Posterior vena cava (tissue), 2 donors: ENCODE data around the gene OXER1. TPM values are rescaled to one million over a fixed set of nuclear protein-coding genes. Genes with fewer than 3 reads are reported as not detected.

Experiments used
- DNase-seq: peaks from one replicate; pipeline ENCODE4 v3.0.0-alpha.2; 2020; ENCODE audit warnings: low spot score
- intact Hi-C, 2 donors: fragments of 100-400 bp; cut with DNase I; formaldehyde crosslinking; loops; one replicate each; pipeline versions ENCODE4 v1.14.1 to v1.14.2; 2022 to 2023
- total RNA-seq, 2 donors: library from RNA; stranded (reverse); fragmentation: NEBNext Ultra II Directional; extraction: Animal tissue kit (Norgen Biotek cat#: 25700); gene quantifications; one replicate each; pipeline ENCODE4 v1.2.1, GENCODE V29; 2021
- donor health status: DM: yes; HTN: yes; CAD: no.
- donor health status: DM: yes; HTN: yes; CAD: no.

The OXER1 gene
- total RNA-seq, 2 donors from 2014 or later = 1.00 to 2.2 TPM

DNA sequence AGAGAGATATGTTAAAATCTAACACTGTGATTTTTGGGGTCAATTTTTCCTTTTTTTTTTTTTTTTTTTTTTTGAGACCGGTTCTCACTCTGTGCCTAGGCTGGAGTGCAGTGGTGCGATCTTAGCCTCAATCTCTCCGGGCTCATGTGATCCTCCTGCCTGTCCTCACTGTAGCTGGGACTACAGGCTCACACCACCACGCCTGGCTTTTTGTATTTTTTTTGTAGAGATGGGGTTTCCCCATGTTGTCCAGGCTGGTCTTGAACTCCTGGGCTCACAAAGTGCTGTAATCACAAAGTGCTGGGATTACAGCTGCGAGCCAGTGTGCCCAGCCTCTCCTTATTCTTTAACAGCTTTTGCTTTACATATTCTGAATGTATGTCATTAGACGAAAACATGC is 31.3 kb upstream of the OXER1 start:
- DNase-seq = no peak
- intact Hi-C loops = loop anchor here in 1 of 2 donors (10.0 kb wide), 1 partner anchor 70 kb away; no protein-coding TSS in a partner anchor

GRCh38 chr2:42794271-42795046 is 30.5 kb upstream of the OXER1 start:
- intact Hi-C loops = loop anchor here in 1 of 2 donors (10.0 kb wide), 1 partner anchor 70 kb away; no protein-coding TSS in a partner anchor
- DNase-seq = no peak

DNA sequence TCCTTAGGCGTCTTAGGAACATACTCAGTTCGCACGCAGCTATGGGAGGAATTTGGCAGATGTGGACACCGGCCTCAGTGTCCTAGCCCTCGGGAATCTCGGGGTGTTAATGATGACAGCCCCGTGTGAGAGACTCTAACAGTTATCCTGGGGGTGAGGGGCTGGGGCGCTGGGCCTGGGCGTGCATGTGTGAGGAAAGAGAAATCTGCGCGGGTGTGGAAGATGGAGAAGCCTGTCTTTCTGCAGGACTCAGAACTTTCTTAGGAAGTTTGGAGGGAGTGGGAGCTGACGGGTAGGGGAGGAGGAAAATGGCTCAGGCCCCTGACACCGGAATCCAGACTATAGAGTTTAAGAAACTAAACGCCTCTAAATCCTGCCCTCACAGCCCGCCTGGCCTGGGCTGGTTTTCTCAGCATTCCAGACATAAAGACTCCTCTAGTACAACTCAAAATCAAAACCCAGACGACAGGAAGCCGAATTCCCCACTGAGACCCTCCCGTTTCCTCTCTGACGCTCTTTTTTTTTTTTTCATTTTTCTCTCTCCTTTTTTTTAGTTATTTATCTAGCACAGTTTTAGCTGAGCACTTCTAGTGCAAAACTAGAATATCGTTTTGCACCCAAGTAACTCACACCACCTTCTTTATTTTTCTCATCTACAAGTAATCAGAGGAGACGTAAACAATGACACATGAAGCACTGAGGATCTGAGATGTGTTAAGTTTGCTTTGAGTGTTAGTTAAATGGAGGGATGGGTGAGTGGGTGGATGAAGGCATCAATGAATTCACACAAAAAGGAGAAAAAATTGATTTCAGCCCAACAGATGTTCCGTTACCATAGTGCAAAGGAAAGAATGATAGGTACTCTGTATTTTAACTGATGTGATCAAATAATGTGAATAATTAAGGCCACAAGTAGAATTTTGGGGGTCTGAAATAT is 29.7 kb upstream of the OXER1 start:
- intact Hi-C loops = loop anchor here in 1 of 2 donors (10.0 kb wide), 1 partner anchor 69 kb away; no protein-coding TSS in a partner anchor
- no peak for DNase-seq

- intact Hi-C loops = loop anchor here in 1 of 2 donors (10.0 kb wide), 1 partner anchor 68 kb away; no protein-coding TSS in a partner anchor
- peak; percentile 88 for DNase-seq
Measured at GRCh38 chr2:42792583-42793333, 28.8 kb upstream of the OXER1 start, which contains the start of gene HAAO. TSS of gene HAAO (minus strand) at chr2:42792583. CDS start at chr2:42792536, 47 bp downstream.

- DNase-seq = no peak
- intact Hi-C loops = loop anchor here in 1 of 2 donors (10.0 kb wide), 1 partner anchor 67 kb away; no protein-coding TSS in a partner anchor
Measured at GRCh38 chr2:42792087-42792582, 28.2 kb upstream of the OXER1 start.

GRCh38 chr2:42791606-42792005 is 27.7 kb upstream of the OXER1 start:
- no peak for DNase-seq

DNA sequence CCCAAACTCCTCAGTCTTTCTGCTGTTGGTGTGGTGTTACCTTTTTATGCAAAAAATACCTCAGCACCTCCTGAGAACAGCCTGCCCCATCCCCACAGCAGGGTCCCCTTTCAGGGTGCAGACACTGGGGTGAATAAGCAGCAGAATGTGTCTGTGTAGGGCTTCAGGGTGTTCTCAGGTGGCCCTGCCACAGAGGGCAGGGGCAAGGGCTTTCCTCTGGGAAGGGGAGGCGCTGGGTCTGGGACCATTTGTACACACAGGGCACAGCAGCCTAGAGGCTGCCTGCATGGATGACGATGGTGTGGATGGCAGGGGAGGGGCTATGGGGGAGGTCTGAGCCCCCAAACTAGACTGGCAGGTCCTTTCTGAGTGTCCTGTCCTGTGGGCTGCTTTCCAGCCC is 25.8 kb upstream of the OXER1 start:
- DNase-seq = no peak
- intact Hi-C loops = loop anchor here in 1 of 2 donors (10.0 kb wide), 1 partner anchor 65 kb away; no protein-coding TSS in a partner anchor

More at GRCh38 chr2:42791606-42792005, 27.7 kb upstream of the OXER1 start:
- intact Hi-C loops = loop anchor here in 1 of 2 donors (10.0 kb wide), 1 partner anchor 67 kb away; no protein-coding TSS in a partner anchor

GRCh38 chr2:42788882-42789281 is 24.9 kb upstream of the OXER1 start:
- no peak for DNase-seq
- intact Hi-C loops = no loop called here

DNA sequence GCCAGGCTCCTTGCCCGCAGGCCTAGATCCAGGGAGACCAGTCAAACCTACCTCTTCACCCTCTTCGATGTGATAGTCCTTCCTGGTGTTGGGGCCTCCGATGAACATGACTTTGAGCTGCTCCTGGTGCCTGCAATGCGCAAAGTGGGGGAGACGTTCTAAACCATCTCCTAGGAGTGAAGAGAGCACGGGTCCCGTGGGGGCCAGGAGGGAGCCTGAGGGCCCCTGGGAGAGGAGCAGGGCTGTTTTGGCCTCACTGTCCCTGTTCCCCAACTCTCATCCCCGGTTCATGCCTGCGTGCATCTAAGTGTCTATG is 24.5 kb upstream of the OXER1 start:
- DNase-seq = no peak
- intact Hi-C loops = no loop called here

DNA sequence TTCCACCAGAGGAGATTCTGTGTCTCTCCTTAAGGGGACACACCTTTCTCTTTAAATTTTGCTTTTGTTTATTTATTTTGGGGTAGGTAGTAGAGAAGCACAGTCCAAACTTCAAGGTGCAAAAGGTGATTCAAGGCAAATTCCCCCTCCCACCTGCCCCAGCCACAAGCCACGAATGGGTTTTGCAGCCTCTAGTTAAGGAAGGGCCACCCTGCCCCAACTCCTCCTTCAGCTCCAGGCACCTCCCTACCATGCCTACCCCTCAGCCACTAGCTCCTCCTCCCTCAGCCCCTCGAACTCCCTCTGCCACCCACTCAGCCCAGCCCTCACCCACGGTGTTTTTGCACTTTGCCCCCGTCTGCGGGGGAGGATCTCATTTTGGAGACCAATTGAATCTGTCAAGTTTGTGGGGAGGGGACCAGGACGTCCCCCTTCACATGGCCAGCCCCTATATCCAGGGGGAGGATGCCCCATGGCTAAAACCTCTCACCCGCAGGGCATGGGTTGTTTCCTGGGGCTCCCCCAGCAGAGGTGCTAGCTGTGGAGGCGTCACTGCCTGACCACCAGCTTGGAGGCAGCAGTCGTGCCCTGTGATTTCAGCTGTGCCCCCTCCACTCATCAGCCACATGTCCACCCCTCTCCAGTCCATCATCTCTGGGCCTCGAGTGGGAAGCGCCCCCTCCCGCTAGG is 24.0 kb upstream of the OXER1 start:
- intact Hi-C loops = no loop called here
- DNase-seq = no peak

GRCh38 chr2:42787424-42787787 is 23.5 kb upstream of the OXER1 start:
- intact Hi-C loops = no loop called here

GRCh38 chr2:42786561-42787345 is 22.8 kb upstream of the OXER1 start:
- no peak for DNase-seq
- intact Hi-C loops = no loop called here

More at GRCh38 chr2:42787424-42787787, 23.5 kb upstream of the OXER1 start:
- no peak for DNase-seq

DNA sequence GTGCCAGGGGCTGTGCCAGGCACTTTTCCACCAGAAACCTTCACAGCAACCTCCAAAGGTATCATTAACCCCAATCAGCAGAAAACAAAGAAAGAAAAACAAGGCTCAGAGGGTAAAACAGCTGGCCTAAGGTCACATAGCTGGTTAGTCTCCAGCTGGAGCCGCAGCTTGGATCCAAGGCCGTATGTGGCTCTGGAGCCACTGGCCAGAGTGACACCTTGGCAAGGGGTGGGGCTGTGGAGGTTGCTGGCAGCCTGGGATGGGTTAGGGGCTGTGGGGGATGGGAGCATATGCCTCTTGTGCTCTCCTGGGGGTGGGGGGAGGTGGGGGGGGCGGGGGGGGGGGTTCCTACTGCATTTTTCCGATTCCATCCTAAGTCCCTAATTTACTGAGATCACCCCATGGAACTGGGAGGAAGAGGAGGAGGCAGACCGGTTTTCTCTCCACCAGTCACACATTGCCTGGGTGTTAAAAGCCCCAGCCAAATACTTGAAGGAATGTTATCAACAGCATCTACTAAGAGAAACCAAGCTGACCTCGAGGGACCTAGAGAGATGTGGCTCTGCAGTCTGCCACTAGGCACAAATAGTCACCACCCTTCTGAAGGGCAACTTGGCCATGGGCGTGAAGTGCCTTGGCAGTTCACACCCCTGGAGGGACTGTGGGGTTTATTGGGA is 20.4 kb upstream of the OXER1 start:
- DNase-seq = no peak
- intact Hi-C loops = no loop called here

DNA sequence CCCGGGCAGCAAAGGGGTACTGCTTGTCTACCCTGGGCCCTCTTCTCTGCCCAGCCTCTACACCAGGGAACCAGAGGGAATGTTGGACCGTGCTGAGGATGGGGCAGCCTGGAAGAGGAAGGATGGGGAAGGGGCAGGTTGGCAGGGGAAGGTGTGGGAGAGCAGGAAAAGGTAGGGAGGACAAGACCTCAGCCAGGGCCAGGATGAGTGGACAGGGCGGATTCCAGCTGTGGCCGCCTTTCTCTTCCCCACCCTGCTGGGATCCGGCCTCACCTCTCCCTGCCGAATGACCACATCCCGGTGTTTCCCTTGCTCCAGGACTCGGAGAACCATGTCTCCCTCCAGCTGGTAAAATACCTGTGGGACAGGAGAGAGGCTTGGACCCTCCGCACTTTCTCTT is 19.6 kb upstream of the OXER1 start:
- intact Hi-C loops = no loop called here
- no peak for DNase-seq

DNA sequence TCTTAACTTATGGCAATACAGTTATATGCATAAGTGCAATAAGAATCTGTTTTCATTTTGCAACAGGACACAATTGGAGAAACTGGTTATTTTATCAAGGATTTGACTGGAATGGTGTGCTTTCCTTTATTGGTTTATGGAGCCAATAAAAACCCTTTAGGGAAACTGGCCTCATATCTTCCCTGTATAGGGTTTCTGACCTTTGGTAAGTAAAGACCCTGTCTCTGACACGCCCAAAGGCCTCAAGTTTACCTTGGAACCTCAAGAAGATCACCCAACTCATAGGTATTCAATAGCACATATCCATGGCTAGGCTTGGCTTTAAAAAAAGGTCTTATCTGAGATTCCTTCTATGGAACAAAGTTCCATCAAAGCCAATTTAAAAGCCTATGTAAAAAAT is 17.2 kb upstream of the OXER1 start:
- no peak for DNase-seq
- intact Hi-C loops = no loop called here

GRCh38 chr2:42777883-42778805 is 14.2 kb upstream of the OXER1 start:
- intact Hi-C loops = no loop called here
- no peak for DNase-seq
